Measurements from ENCODE around the gene NPAS1.
"Not testable (repeated sequence)": the region's sequence is repeated elsewhere in the genome, so short reads cannot be mapped to it uniquely, and the experiment has no call there.

NPAS1 gene

GRCh38 chr19:46992699-46993535 is 26.7 kb upstream of the NPAS1 start:
- DNase-seq, result no peak

DNA sequence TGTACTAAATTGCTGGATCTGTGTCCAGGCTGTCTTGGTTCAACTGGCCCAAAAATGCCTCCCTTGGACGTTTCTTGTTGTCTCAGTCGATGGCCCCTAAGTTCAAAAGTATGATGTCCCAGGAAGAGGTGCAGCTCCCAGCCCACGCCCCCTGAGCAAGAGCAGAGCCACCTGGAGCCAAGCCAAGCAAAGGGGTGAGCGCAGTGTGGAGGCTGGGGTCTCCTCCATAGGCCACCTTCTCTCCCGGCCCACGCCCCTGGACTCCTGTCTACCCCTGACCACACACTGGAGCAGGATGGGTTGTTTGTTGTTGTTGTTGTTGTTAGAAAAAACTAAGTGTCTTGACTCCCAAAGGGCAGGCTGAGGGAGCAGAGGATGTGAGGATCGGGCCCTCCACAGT is 26.0 kb upstream of the NPAS1 start:
- no peak for DNase-seq

DNA sequence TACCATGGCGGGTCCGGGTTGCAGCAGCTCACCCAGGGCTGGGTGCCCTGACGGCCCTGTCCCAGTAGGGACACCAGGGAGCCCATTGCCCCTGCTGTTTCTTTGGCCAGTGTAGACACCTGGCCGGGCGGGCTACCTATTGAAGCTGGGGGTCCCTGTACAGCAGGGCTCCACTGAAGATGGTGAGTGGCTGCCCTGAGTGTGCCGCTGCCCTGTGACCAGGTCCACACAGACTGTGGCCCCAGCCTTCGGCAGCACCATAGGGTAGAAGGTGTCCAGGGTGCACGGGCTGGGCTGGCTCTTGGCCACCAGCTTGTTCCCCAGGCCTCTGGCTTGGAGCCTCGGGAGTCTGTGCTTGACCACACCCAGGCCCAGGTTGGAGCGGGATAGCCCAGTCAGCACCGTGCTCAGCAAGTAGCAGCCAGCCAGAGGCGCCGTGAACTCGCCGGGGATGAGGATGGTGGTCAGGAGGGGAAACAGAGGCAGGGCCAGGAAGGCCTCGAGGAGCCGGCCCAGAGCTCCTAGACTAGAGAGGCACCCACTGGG is 25.4 kb upstream of the NPAS1 start:
- DNase-seq, result no peak

- DNase-seq, result no peak
Observed at GRCh38 chr19:46995492-46995891, 24.1 kb upstream of the NPAS1 start.

DNA sequence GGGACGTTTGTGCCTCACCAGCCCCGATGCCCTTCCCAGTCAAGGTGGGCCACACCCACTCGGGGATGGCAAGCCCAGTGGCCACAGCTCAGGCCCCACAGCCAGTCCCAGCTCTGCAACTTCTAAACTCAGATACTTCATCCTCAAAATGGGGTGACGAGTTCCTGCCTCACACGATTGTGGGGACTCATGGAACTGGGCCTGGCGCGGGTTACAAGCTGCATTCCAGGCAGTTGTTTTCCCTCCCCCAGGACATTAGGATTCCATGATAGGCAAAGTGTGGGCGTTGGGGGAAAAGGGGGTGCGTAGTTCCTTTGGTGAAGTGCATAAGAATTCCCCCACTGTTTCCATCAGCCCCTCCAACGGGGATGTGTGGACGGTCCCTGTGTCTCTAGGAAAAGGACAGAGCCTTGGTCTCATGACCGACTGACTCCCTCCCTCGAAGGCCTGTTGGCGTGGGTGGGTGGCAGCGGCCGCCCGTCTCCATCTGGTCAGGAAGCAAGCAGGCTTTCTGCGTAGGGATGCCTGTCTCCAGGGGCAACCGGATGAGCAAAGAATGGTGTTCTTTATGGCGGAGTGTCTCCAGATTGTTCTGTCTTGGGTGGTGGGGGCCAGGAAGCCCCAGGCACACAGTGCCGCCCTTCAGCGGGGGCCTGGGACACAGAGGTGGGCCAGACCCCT is 21.1 kb upstream of the NPAS1 start:
- DNase-seq, result no peak

DNA sequence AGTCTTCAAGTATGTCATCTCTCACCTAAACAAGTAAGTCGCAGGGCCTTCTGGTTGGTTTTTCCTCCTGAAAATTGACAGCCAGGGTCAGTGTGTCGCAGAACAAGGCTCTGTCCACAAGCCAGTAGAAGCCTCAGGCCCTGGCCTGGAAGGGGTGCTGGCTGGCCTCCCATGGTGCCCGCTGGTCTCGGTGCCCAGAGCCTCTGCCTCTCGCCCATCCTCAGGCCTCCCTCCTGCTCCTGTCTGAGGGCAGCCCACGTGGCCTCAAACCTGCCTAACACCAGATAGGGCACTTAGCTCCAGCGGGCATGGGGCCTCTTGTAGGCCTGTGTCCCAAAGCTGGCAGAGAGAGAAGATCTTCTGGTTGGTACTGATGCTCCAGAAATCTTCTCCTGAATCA is 20.3 kb upstream of the NPAS1 start:
- no peak for DNase-seq

GRCh38 chr19:46999878-47000277 is 19.8 kb upstream of the NPAS1 start:
- DNase-seq, result no peak

DNA sequence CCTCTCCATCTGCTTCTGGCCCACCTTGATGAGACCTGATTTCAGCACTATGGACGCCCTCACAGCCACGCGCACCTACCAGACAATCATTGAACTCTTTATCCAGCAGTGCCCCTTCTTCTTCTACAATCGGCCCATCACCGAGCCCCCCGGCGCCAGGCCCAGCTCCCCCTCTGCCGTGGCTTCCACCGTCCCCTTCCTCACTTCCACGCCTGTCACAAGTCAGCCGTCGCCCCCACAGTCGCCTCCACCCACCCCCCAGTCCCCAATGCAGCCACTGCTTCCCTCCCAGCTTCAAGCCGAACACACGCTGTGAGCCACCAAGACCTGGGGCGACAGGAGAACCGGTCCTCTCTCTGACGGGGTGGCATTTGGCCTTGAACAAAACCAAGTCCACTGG is 19.3 kb upstream of the NPAS1 start:
- DNase-seq, result no peak

- no peak for DNase-seq
Observed at GRCh38 chr19:47001584-47001983, 18.1 kb upstream of the NPAS1 start.

GRCh38 chr19:47002106-47002766 is 17.4 kb upstream of the NPAS1 start:
- DNase-seq, result no peak

GRCh38 chr19:47002853-47003610 is 16.6 kb upstream of the NPAS1 start:
- DNase-seq, result no peak

GRCh38 chr19:47003611-47004465 is 15.8 kb upstream of the NPAS1 start:
- no peak for DNase-seq

DNA sequence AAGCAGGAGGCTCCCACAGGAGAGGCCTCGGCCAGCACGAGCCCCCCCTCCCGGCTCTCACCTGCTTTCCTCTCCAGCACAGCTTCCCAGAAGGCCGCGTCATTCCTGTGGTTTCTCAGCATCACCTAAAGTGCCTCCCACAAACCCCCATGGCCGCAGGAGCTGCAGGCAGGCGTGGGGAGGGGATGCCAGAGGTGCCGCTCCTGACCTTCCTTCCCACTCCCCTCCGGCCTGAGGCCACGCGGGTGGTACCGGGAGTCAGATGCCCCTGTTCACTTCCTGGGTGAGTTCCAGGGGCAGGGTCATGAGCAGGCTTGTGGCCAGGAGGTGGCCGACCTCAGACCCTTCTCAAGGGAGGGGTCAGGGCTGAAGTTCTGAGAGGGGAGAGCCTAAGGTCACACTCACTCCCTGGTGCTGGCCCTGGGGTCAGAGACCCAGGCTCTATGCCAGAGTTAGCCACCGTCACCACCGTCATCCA is 14.4 kb upstream of the NPAS1 start:
- no peak for DNase-seq

DNA sequence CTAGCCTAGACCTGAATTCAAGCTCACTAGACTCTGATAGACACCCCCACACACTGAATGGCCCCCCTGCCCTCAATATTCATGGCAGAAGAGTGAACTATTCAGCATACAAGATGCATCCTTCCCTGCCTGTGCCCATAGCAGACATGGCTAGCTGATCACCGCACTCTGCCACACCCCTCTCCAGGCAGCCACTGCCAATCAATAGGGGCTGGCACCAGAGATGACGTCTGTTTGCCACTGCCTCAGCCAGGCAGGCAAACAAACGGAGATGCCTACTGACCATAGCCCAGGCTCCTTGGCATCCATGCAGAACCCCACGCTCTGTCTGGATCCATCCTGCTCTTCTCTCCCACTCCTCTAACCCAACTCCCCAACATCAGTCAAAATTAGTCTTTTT is 13.8 kb upstream of the NPAS1 start:
- no peak for DNase-seq

DNA sequence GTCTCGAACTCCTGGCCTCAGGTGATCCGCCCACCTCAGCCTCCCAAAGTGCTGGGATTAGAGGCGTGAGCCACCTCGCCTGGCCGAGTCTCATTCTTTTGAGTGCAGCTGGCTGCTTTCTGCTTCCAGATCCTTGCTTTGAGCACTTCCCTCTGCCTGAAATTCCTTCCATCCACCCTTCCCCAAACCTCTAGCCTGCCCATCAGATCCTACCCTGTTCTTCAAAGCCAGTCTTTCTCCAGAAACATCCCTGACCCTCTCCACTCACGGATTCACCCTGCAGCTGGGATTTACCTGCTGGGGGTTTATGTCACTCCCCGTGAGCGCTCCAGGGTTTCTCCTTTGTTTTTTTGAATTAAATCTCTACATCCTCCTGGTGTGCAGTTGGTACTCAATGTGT is 13.1 kb upstream of the NPAS1 start:
- no peak for DNase-seq

DNA sequence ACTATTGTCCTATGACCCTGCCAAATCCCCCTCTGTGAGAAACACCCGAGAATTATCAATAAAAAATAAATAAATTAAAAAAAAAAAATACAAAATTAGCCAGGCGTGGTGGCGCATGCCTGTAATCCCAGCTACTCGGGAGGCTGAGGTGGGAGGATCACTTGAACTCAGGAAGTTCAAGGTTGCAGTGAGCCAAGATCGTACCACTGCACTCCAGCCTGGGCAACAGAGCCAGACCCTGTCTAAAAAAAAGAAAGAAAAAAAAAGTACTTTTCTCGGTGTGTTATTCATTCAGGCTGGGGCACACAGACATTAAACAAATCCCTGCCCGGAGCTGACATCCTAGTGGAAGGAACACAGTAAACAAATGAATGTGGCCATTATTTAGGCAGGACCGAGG is 9.1 kb upstream of the NPAS1 start:
- not testable (repeated sequence) for DNase-seq

DNA sequence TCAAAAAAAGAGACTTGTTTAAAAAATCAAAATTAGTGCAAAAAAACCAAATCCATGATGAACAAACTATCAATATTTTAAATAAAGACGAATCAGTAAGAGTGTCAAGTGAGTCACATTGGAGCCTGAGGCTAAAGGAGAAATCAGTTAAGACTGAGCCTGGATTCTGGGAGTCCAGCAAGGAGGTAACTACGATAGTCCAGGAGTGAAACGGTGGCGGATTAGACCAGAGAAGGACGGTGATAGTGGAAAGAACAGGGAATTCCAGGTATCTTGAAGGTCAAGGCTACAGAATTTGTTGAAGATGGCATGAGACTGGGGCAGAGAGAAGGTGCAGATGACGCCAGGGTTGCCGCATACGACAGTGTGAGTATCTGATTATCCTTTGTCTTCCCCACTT is 7.0 kb upstream of the NPAS1 start:
- no peak for DNase-seq

- peak; percentile 57 for DNase-seq
Observed at GRCh38 chr19:47013041-47013517, 6.6 kb upstream of the NPAS1 start.

GRCh38 chr19:47018923-47019322 is 714 bp upstream of the NPAS1 start:
- DNase-seq, result no peak

DNA sequence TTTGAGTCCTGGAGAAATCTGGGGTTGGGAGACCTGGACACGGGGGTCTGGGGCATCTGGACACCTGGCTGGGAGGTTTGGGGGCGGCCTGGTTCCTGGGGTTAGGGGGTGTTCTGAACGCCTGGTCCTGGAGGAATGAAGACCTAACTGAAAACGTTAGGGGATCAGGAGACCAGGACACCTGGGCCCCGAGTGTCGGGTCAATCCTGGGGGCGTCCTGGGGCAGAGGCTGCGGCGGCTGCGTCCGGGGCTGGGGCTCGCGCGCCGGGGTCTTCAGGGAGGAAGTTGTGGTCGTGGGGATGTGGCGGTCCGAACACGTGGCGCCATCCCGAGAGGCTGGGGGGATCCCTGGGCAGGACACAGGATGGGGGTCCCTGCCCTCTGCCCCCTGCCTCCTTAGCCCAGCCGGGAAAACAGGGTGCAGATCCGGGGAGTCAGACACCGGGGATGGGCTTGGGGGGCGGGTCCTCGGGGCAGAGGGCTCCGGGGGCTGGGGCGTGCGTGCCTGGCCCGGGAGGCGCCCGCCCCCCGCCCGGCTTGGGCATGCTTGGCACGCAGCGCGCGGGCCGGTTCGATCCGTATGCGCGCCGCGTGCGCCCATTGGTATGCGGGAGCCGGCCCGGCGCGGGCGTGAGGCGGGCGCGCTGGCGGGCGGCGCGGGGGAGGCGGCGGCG is 632 bp downstream of the NPAS1 start:
- DNase-seq, result no peak

DNA sequence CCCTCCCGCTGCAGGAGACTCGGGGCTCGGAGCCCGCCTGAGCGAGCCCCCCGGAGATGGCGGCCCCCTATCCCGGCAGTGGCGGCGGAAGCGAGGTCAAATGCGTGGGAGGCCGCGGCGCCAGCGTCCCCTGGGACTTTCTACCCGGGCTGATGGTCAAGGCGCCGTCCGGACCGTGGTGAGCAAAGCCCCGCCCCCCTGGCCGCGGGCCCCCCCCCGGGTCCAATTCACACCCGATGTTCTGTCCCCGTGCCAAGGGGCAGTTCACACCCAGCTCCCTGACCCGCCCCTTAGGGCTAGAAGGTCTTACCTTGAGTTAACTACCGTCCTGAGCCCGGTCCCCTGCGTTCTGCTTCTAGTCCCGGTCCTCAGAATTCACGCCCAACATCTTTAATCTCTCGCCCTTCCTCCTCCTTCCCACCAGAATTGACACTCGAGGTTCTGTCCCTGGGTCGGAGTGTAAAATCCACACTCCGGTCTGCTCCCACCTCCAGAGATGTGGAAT is 1.4 kb downstream of the NPAS1 start:
- no peak for DNase-seq

Measured in NCI-H2171 (cell line).